ENCODE data around the gene MRTFA. TPM values are rescaled to one million over a fixed set of nuclear protein-coding genes. Genes with fewer than 3 reads are reported as not detected.
"Not testable (repeated sequence)": the region's sequence is repeated elsewhere in the genome, so short reads cannot be mapped to it uniquely, and the experiment has no call there.

The MRTFA gene
- total RNA-seq, 1 donor from 2014 or later, result 47.0 TPM

- DNase-seq (ENCODE audit: low read depth), result no peak
These were observed 24.2 kb upstream of the MRTFA start for GRCh38 chr22:40660730-40661129.

GRCh38 chr22:40659166-40659565, 22.6 kb upstream of the MRTFA start:
- DNase-seq (ENCODE audit: low read depth), result no peak

- DNase-seq (ENCODE audit: low read depth), result not testable (repeated sequence)
These were observed 20.1 kb upstream of the MRTFA start for GRCh38 chr22:40656651-40657050.

GRCh38 chr22:40655941-40656340, 19.4 kb upstream of the MRTFA start:
- DNase-seq (ENCODE audit: low read depth), result not testable (repeated sequence)

- DNase-seq (ENCODE audit: low read depth), result peak; percentile 90
These were observed 18.1 kb upstream of the MRTFA start for GRCh38 chr22:40654522-40655167.

GRCh38 chr22:40653361-40653760, 16.8 kb upstream of the MRTFA start:
- no peak for DNase-seq (ENCODE audit: low read depth)

- DNase-seq (ENCODE audit: low read depth), result peak; percentile 99
These were observed 15.3 kb upstream of the MRTFA start for GRCh38 chr22:40651563-40652501.

GRCh38 chr22:40651057-40651456, 14.5 kb upstream of the MRTFA start:
- no peak for DNase-seq (ENCODE audit: low read depth)

- no peak for DNase-seq (ENCODE audit: low read depth)
These were observed 11.9 kb upstream of the MRTFA start for GRCh38 chr22:40648386-40648785.

- DNase-seq (ENCODE audit: low read depth), result no peak
These were observed 9.2 kb upstream of the MRTFA start for GRCh38 chr22:40645579-40646197.

- DNase-seq (ENCODE audit: low read depth), result no peak
These were observed 5.8 kb upstream of the MRTFA start for GRCh38 chr22:40642316-40642715.

GRCh38 chr22:40641269-40641668, 4.8 kb upstream of the MRTFA start:
- DNase-seq (ENCODE audit: low read depth), result no peak

GRCh38 chr22:40638261-40638660, 1.7 kb upstream of the MRTFA start:
- DNase-seq (ENCODE audit: low read depth), result no peak

- DNase-seq (ENCODE audit: low read depth), result no peak
These were observed 948 bp upstream of the MRTFA start for GRCh38 chr22:40637183-40638150.

- no peak for DNase-seq (ENCODE audit: low read depth)
These were observed 559 bp downstream of the MRTFA start for GRCh38 chr22:40635940-40636379.

- DNase-seq (ENCODE audit: low read depth), result no peak
These were observed 1.2 kb downstream of the MRTFA start for GRCh38 chr22:40635043-40635939.

GRCh38 chr22:40634119-40634903, 2.2 kb downstream of the MRTFA start:
- DNase-seq (ENCODE audit: low read depth), result no peak

GRCh38 chr22:40633036-40633435, 3.5 kb downstream of the MRTFA start:
- DNase-seq (ENCODE audit: low read depth), result no peak

GRCh38 chr22:40631925-40632324, 4.6 kb downstream of the MRTFA start:
- DNase-seq (ENCODE audit: low read depth), result no peak

Measured in myocyte (in vitro differentiated cells).